A673 (cell line): Measurements from ENCODE around the gene GALNT10. TPM values are rescaled to one million over a fixed set of nuclear protein-coding genes. Genes with fewer than 3 reads are reported as not detected.

ENCODE experiments used
- BruUV-seq: library from RNA; stranded (reverse); fragments of 400-500 nt; replicated peaks from 2 replicates; lab custom pipeline; 2021; lab: Mats Ljungman, UMichigan
- CTCF ChIA-PET: fragments of 300-600 bp; sonication (Branson Sonifier 250); formaldehyde crosslinking; loops from one replicate; lab custom pipeline; 2022; ENCODE audit warnings: antibody characterized with exemption; lab: Charles Lee
- POLR2A ChIA-PET: fragments of 300-600 bp; sonication (Branson Sonifier 250); formaldehyde crosslinking; loops from one replicate; lab custom pipeline; 2022; ENCODE audit warnings: antibody characterized with exemption; ENCODE audit not compliant: low non-redundant PET; lab: Charles Lee
- DNase-seq: peaks from one replicate; pipeline ENCODE4 v3.0.0-alpha.2; 2015; ENCODE audit warnings: low spot score
- H3K27ac ChIP-seq: fragments of 200-600 bp; sonication (generic); 2 replicates; pipeline ENCODE4 v1.5.1; 2016; ENCODE audit warnings: mixed run types, low read depth, mild to moderate bottlenecking, mixed read lengths, antibody characterized with exemption, low read length; ENCODE audit not compliant: poor library complexity, severe bottlenecking
- H3K27me3 ChIP-seq: fragments of 200-600 bp; sonication (generic); replicated peaks from 2 replicates; pipeline ENCODE4 v1.6.1; 2017; ENCODE audit warnings: mixed run types, low read depth, mild to moderate bottlenecking, mixed read lengths, antibody characterized with exemption, low read length; ENCODE audit not compliant: insufficient read depth, poor library complexity
- H3K36me3 ChIP-seq: fragments of 200-600 bp; sonication (generic); 2 replicates; pipeline ENCODE4 v1.6.1; 2016; ENCODE audit warnings: mixed run types, mild to moderate bottlenecking, mixed read lengths, antibody characterized with exemption, low read length; ENCODE audit not compliant: insufficient read depth, poor library complexity, severe bottlenecking
- H3K4me1 ChIP-seq: fragments of 200-600 bp; sonication (generic); 2 replicates; pipeline ENCODE4 v1.6.1; 2017; ENCODE audit warnings: mixed run types, mild to moderate bottlenecking, mixed read lengths, antibody characterized with exemption, low read length; ENCODE audit not compliant: insufficient read depth, poor library complexity, severe bottlenecking
- H3K4me3 ChIP-seq: fragments of 200-600 bp; sonication (generic); 2 replicates; pipeline ENCODE4 v1.5.1; 2016; ENCODE audit warnings: low read depth, mixed run types, mild to moderate bottlenecking, mixed read lengths, low read length; ENCODE audit not compliant: poor library complexity, severe bottlenecking
- H3K9me3 ChIP-seq: fragments of 200-600 bp; sonication (generic); 2 replicates; pipeline ENCODE4 v1.6.1; 2016; ENCODE audit warnings: mixed run types, low read depth, mild to moderate bottlenecking, mixed read lengths, antibody characterized with exemption, low read length; ENCODE audit not compliant: poor library complexity, severe bottlenecking
- EZH2 ChIP-seq: fragments of 200-600 bp; sonication (generic); IDR thresholded peaks from 2 replicates; pipeline ENCODE4 v1.6.1; 2017; ENCODE audit warnings: borderline replicate concordance, low read depth, mild to moderate bottlenecking, mixed read lengths, antibody characterized with exemption, low read length; ENCODE audit not compliant: poor library complexity, severe bottlenecking
- intact Hi-C: fragments of 100-400 bp; cut with micrococcal nuclease; formaldehyde crosslinking; loops from one replicate; pipeline ENCODE4 v1.10.0; 2022; ENCODE audit not compliant: unreplicated experiment
- total RNA-seq: library from RNA; stranded (reverse); gene quantifications from 2 replicates; pipeline ENCODE4 v1.2.3, GENCODE V29; 2021
- TF ChIP-seq, protein P1 (sequence below): fragments of 300-800, 200-600 bp; sonication (generic); conservative IDR thresholded peaks from 2 replicates; pipeline ENCODE4 v1.5.1; 2017; ENCODE audit warnings: low read depth, mild to moderate bottlenecking, antibody characterized with exemption, low read length, moderate library complexity, mixed read lengths

The GALNT10 gene
- total RNA-seq, 1 experiment from 2014 or later: 17.9 TPM

DNA sequence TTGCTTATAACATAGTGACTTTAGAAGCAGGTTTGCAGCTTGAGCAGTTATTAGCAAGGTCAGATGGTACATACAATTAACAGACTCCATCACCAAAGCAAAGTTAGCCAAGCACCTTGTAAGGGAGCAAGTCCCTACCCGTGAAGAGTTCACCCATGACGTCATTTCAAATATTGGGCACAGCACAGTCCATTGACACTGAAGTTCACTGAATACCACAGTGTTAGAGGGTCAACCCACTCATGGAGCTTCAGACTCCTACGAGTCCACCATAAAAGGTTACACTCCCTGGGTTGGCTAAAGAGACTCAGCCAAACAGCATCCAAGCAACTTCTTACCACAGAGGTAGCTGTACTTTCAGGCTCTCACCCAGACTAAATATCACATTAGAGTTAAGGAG lies 77.5 kb downstream of the GALNT10 start:
- no TSS peak for BruUV-seq
- H3K36me3 ChIP-seq: no peaks in the 10 kb centered on the region
- H3K4me3 ChIP-seq: no peak overlapping the region
- H3K4me1 ChIP-seq: peaks cover 4% of the 10 kb centered on the region
- peaks cover 5% of the 10 kb centered on the region for H3K27me3 ChIP-seq
- no peak for TF ChIP-seq EZH2
- TF ChIP-seq, protein P1, sequence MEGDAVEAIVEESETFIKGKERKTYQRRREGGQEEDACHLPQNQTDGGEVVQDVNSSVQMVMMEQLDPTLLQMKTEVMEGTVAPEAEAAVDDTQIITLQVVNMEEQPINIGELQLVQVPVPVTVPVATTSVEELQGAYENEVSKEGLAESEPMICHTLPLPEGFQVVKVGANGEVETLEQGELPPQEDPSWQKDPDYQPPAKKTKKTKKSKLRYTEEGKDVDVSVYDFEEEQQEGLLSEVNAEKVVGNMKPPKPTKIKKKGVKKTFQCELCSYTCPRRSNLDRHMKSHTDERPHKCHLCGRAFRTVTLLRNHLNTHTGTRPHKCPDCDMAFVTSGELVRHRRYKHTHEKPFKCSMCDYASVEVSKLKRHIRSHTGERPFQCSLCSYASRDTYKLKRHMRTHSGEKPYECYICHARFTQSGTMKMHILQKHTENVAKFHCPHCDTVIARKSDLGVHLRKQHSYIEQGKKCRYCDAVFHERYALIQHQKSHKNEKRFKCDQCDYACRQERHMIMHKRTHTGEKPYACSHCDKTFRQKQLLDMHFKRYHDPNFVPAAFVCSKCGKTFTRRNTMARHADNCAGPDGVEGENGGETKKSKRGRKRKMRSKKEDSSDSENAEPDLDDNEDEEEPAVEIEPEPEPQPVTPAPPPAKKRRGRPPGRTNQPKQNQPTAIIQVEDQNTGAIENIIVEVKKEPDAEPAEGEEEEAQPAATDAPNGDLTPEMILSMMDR: no peak
- CTCF ChIA-PET: no interaction called here
- no peak for DNase-seq
- no peaks in the 10 kb centered on the region for H3K9me3 ChIP-seq
- POLR2A ChIA-PET: no interaction called here
- intact Hi-C loops: no loop called here
- H3K27ac ChIP-seq: no peak overlapping the region

- BruUV-seq: no TSS peak
- intact Hi-C loops: no loop called here
- CTCF ChIA-PET: no interaction called here
Measured at GRCh38 chr5:154269414-154269813, 78.9 kb downstream of the GALNT10 start.

GRCh38 chr5:154271466-154271865 lies 80.9 kb downstream of the GALNT10 start:
- TF ChIP-seq, protein P1: no peak
- TF ChIP-seq EZH2: no peak
- POLR2A ChIA-PET: no interaction called here
- intact Hi-C loops: no loop called here

More at GRCh38 chr5:154269414-154269813, 78.9 kb downstream of the GALNT10 start:
- no peak for TF ChIP-seq EZH2
- TF ChIP-seq, protein P1: no peak
- no peak overlapping the region for H3K27ac ChIP-seq
- no peak overlapping the region for H3K4me3 ChIP-seq
- DNase-seq: no peak
- peaks cover 5% of the 10 kb centered on the region for H3K27me3 ChIP-seq
- H3K9me3 ChIP-seq: no peaks in the 10 kb centered on the region
- H3K36me3 ChIP-seq: no peaks in the 10 kb centered on the region
- POLR2A ChIA-PET: no interaction called here
- peaks cover 4% of the 10 kb centered on the region for H3K4me1 ChIP-seq

More at GRCh38 chr5:154271466-154271865, 80.9 kb downstream of the GALNT10 start:
- DNase-seq: no peak
- no TSS peak for BruUV-seq
- no peaks in the 10 kb centered on the region for H3K27me3 ChIP-seq
- H3K4me1 ChIP-seq: peaks cover 4% of the 10 kb centered on the region
- no peaks in the 10 kb centered on the region for H3K9me3 ChIP-seq
- H3K4me3 ChIP-seq: no peak overlapping the region
- H3K27ac ChIP-seq: no peak overlapping the region
- no peaks in the 10 kb centered on the region for H3K36me3 ChIP-seq
- CTCF ChIA-PET: no interaction called here
